Endothelial cell of umbilical vein (primary cell): ENCODE results near the gene COA7. TPM values are rescaled to one million over a fixed set of nuclear protein-coding genes. Genes with fewer than 3 reads are reported as not detected.

ENCODE experiments used
- BruUV-seq: library from RNA; stranded (reverse); fragments of 400-500 nt; replicated peaks from 2 replicates; lab custom pipeline; 2021; lab: Mats Ljungman, UMichigan
- CTCF ChIA-PET: fragments of 300-600, 350-600 bp; sonication (Branson Sonifier 250); formaldehyde crosslinking; loops from one replicate; lab custom pipeline; 2021; ENCODE audit warnings: antibody characterized with exemption, inconsistent platforms; lab: Charles Lee
- POLR2A ChIA-PET: fragments of 300-600, 350-600 bp; sonication (Branson Sonifier 250); formaldehyde crosslinking; loops from one replicate; lab custom pipeline; 2021; ENCODE audit warnings: antibody characterized with exemption, inconsistent platforms; lab: Charles Lee
- DNase-seq: peaks from one replicate; pipeline ENCODE4 v3.0.0-alpha.2; 2011; ENCODE audit warnings: low read depth, low spot score
- FAIRE-seq: peaks from 2 replicates; lab custom pipeline; 2011; peaks lifted over from hg19 to GRCh38; lab: Jason Lieb, UNC
- H2AFZ ChIP-seq: 2 replicates; pipeline ENCODE4 v1.6.0; 2012; ENCODE audit warnings: low read depth, low read length, control low read depth, inconsistent platforms
- H3K27ac ChIP-seq: 2 replicates; pipeline ENCODE4 v1.5.1; 2011; ENCODE audit warnings: low read depth, mild to moderate bottlenecking, control low read depth, low read length, moderate library complexity; ENCODE audit not compliant: insufficient read depth
- H3K27me3 ChIP-seq, 2 experiments: 2 replicates each; pipeline versions ENCODE4 v1.6.0 to v1.6.1; 2011; ENCODE audit warnings: low read length in 2 of 2, mixed read lengths in 1 of 2; ENCODE audit not compliant: control insufficient read depth in 2 of 2, insufficient read depth in 2 of 2
- H3K36me3 ChIP-seq, 2 experiments: 2 replicates in 1 of 2; 3 replicates in 1 of 2; pipeline ENCODE4 v1.5.1; 2011; ENCODE audit warnings: low read length in 2 of 2, mild to moderate bottlenecking in 1 of 2, moderate library complexity in 1 of 2; ENCODE audit not compliant: control insufficient read depth in 2 of 2, insufficient read depth in 2 of 2; ENCODE audit errors: extremely low read depth in 1 of 2
- H3K4me1 ChIP-seq: 3 replicates; pipeline ENCODE4 v1.5.1; 2011; ENCODE audit warnings: mild to moderate bottlenecking, low read length; ENCODE audit not compliant: control insufficient read depth, insufficient read depth; ENCODE audit errors: extremely low read depth
- H3K4me2 ChIP-seq: 2 replicates; pipeline ENCODE4 v1.6.1; 2011; ENCODE audit warnings: low read length, control low read depth, mixed read lengths; ENCODE audit not compliant: insufficient read depth
- H3K4me3 ChIP-seq, 3 experiments: fragments of 200-600 bp in 1 of 3; sonication (generic), shearing (Covaris generic) in 1 of 3; replicated peaks in 1 of 3; 2 replicates each; pipeline ENCODE4 v1.5.1; 2011 to 2016; ENCODE audit warnings: control low read depth in 3 of 3, low read length in 3 of 3, mild to moderate bottlenecking in 2 of 3, inconsistent platforms in 1 of 3, low read depth in 1 of 3, moderate library complexity in 1 of 3; ENCODE audit not compliant: insufficient read depth in 1 of 3
- H3K79me2 ChIP-seq: 2 replicates; pipeline ENCODE4 v1.6.0; 2012; ENCODE audit warnings: low read length, inconsistent platforms; ENCODE audit not compliant: control insufficient read depth, insufficient read depth
- H3K9ac ChIP-seq: replicated peaks from 2 replicates; pipeline ENCODE3; 2011; ENCODE audit warnings: low read length, control low read depth; ENCODE audit not compliant: insufficient read depth; ENCODE audit errors: extremely low read depth
- H3K9me1 ChIP-seq: replicated peaks from 3 replicates; pipeline ENCODE4 v1.6.0; 2011; ENCODE audit warnings: mild to moderate bottlenecking, low read length; ENCODE audit not compliant: control insufficient read depth, insufficient read depth; ENCODE audit errors: extremely low read depth
- H3K9me3 ChIP-seq: replicated peaks from 2 replicates; pipeline ENCODE4 v1.5.1; 2012; ENCODE audit warnings: low read length, inconsistent platforms; ENCODE audit not compliant: control insufficient read depth, insufficient read depth
- H4K20me1 ChIP-seq: replicated peaks from 2 replicates; pipeline ENCODE3; 2011; ENCODE audit warnings: mild to moderate bottlenecking, low read length; ENCODE audit not compliant: control insufficient read depth, insufficient read depth; ENCODE audit errors: extremely low read depth
- CTCF ChIP-seq, 2 donors: IDR thresholded peaks; 1 replicate in 1 of 2; 2 replicates in 1 of 2; pipeline ENCODE4 v1.5.1; 2011; ENCODE audit warnings: low read length in 2 of 2, mild to moderate bottlenecking in 2 of 2, moderate library complexity in 2 of 2, control low read depth in 1 of 2, inconsistent platforms in 1 of 2, low read depth in 1 of 2; ENCODE audit not compliant: insufficient read depth in 1 of 2; ENCODE audit errors: extremely low read depth in 1 of 2
- EZH2 ChIP-seq: IDR thresholded peaks from 2 replicates; pipeline ENCODE4 v1.6.1; 2012; ENCODE audit warnings: borderline replicate concordance, low read depth, mild to moderate bottlenecking, moderate library complexity, low read length, inconsistent platforms; ENCODE audit not compliant: severe bottlenecking
- FOS ChIP-seq: IDR thresholded peaks from 2 replicates; pipeline ENCODE4 v1.6.1; 2011; ENCODE audit warnings: mild to moderate bottlenecking, low read length, moderate library complexity, borderline replicate concordance; ENCODE audit not compliant: insufficient read depth
- GATA2 ChIP-seq: IDR thresholded peaks from 2 replicates; pipeline ENCODE4 v1.7.0; 2011; ENCODE audit warnings: low read depth, mild to moderate bottlenecking, moderate library complexity, mixed read lengths, low read length; ENCODE audit not compliant: insufficient read length, insufficient read depth
- JUN ChIP-seq: IDR thresholded peaks from 2 replicates; pipeline ENCODE4 v1.6.1; 2011; ENCODE audit warnings: borderline replicate concordance, low read depth; ENCODE audit not compliant: insufficient read length, insufficient read depth
- MAX ChIP-seq: IDR thresholded peaks from 2 replicates; pipeline ENCODE4 v1.6.1; 2011; ENCODE audit not compliant: insufficient read depth, insufficient read length
- MYC ChIP-seq: IDR thresholded peaks from one replicate; pipeline ENCODE4 v1.6.1; 2011; ENCODE audit warnings: mild to moderate bottlenecking, low read depth, low read length
- POLR2A ChIP-seq: IDR thresholded peaks from 2 replicates; pipeline ENCODE4 v1.6.1; 2012; ENCODE audit warnings: low read depth, mild to moderate bottlenecking, control low read depth, low read length
- POLR2AphosphoS5 ChIP-seq: IDR thresholded peaks from 2 replicates; pipeline ENCODE4 v1.6.1; 2012; ENCODE audit warnings: low read depth, mild to moderate bottlenecking, control low read depth, low read length, moderate library complexity; ENCODE audit not compliant: insufficient read depth
- dilution Hi-C: fragments of 300-500 bp; cut with MboI; formaldehyde crosslinking; loops from one replicate; pipeline ENCODE4 v1.15.0; 2019; ENCODE audit warnings: low sequenced_read_pairs; ENCODE audit not compliant: extremely low pct_ligation_motif_present
- intact Hi-C: fragments of 100-400 bp; cut with micrococcal nuclease; formaldehyde crosslinking; loops from one replicate; pipeline ENCODE4 v1.10.0; 2022
- polyA plus RNA-seq, 4 experiments: library from polyadenylated mRNA; depleted of rRNA in 3 of 4; stranded (reverse) in 3 of 4; unstranded in 1 of 4; fragments of >200 nt; gene quantifications; 2 replicates each; pipeline versions ENCODE4 v1.2.1 to v1.2.3, GENCODE V29; 2011 to 2012; ENCODE audit warnings: missing spikeins in 1 of 4
- total RNA-seq: library from RNA; stranded (reverse); gene quantifications from 2 replicates; pipeline ENCODE4 v1.2.3, GENCODE V29; 2021

The COA7 gene
- total and polyA plus RNA-seq, 2 donors (not counting 3 experiments of a cell fraction or from before 2014, with no cell fraction given): 11.7 to 28.6 TPM

- Histone ChIP-seq H3K4me3 (no peak overlapping the region), H3K9me3 (no peaks in the 10 kb centered on the region), H3K36me3 (no peaks in the 10 kb centered on the region), H4K20me1 (no peaks in the 10 kb centered on the region), H3K27me3 (no peaks in the 10 kb centered on the region), H3K4me2 (no peak overlapping the region), H3K4me1 (no peaks in the 10 kb centered on the region), H3K9ac (no peak overlapping the region), H3K27ac (no peak overlapping the region), H3K9me1 (no peaks in the 10 kb centered on the region), H2AFZ (no peak overlapping the region), H3K79me2 (peaks cover 10% of the 10 kb centered on the region)
- intact Hi-C loops (no loop called here), dilution Hi-C loops (no loop called here)
- FAIRE-seq (peak; percentile 15), DNase-seq (no peak)
- ChIA-PET CTCF (interaction anchor here (1.1 kb wide), 1 partner anchor 18 kb away, joined by 3 read pairs; no protein-coding TSS in a partner anchor), POLR2A (interaction anchor here (1.3 kb wide), 1 partner anchor 215 kb away, joined by 6 read pairs; no protein-coding TSS in a partner anchor)
- TF ChIP-seq MAX (no peak), FOS (no peak), POLR2A (no peak), GATA2 (no peak), EZH2 (no peak), JUN (no peak), MYC (no peak), CTCF (IDR thresholded peaks at IDR 0.05; ENCODE audit: extremely low read depth in 1 of 2, insufficient read depth in 1 of 2, low read depth in 1 of 2, low read length in 2 of 2) (no peak), POLR2AphosphoS5 (no peak)
- no TSS peak for BruUV-seq
Measured at GRCh38 chr1:52739699-52740467, 41.7 kb upstream of the COA7 start.
